CD14-positive monocyte (primary cell): ENCODE results near the gene CDKAL1. TPM values are rescaled to one million over a fixed set of nuclear protein-coding genes. Genes with fewer than 3 reads are reported as not detected.
A peak's percentile ranks its signal among the peaks of the same experiment; 100 is the strongest.

Experiments used
- DNase-seq, 3 donors: peaks; one replicate each; pipeline ENCODE4 v3.0.0-alpha.2; 2011 to 2022
- H2AFZ ChIP-seq: 2 replicates; pipeline ENCODE4 v1.6.0; 2012; ENCODE audit warnings: mild to moderate bottlenecking, low read depth, low read length, inconsistent platforms; ENCODE audit not compliant: insufficient read depth, poor library complexity, severe bottlenecking
- H3K27ac ChIP-seq, 2 donors: 1 replicate in 1 of 2; 2 replicates in 1 of 2; pipeline ENCODE4 v1.5.1; 2012 to 2013; ENCODE audit warnings: low read length in 2 of 2, control low read depth in 1 of 2, inconsistent platforms in 1 of 2, low read depth in 1 of 2, mild to moderate bottlenecking in 1 of 2
- H3K27me3 ChIP-seq, 2 donors: one replicate each; pipeline versions ENCODE4 v1.6.0 to v1.6.1; 2011 to 2013; ENCODE audit warnings: low read length in 2 of 2; ENCODE audit not compliant: control insufficient read depth in 2 of 2, insufficient read depth in 2 of 2
- H3K36me3 ChIP-seq, 2 donors: replicated peaks in 1 of 2; 1 replicate in 1 of 2; 2 replicates in 1 of 2; pipeline versions ENCODE4 v1.5.1 to v1.6.1; 2012 to 2013; ENCODE audit warnings: low read length in 2 of 2, control low read depth in 1 of 2, inconsistent platforms in 1 of 2, mild to moderate bottlenecking in 1 of 2; ENCODE audit not compliant: insufficient read depth in 2 of 2, control insufficient read depth in 1 of 2
- H3K4me1 ChIP-seq, 2 donors: 1 replicate in 1 of 2; 2 replicates in 1 of 2; pipeline versions ENCODE4 v1.5.1 to v1.6.1; 2012 to 2013; ENCODE audit warnings: low read length in 2 of 2, control low read depth in 1 of 2, inconsistent platforms in 1 of 2, mild to moderate bottlenecking in 1 of 2, moderate library complexity in 1 of 2; ENCODE audit not compliant: insufficient read depth in 2 of 2, control insufficient read depth in 1 of 2
- H3K4me2 ChIP-seq: replicated peaks from 2 replicates; pipeline ENCODE3; 2012; ENCODE audit warnings: low read length, moderate library complexity, mild to moderate bottlenecking; ENCODE audit not compliant: poor library complexity, severe bottlenecking; ENCODE audit errors: extremely low read depth
- H3K4me3 ChIP-seq, 3 experiments: fragments of 200-600 bp in 1 of 3; sonication (generic) in 1 of 3; replicated peaks in 1 of 3; 1 replicate in 2 of 3; 2 replicates in 1 of 3; pipeline ENCODE4 v1.5.1; 2011 to 2013; ENCODE audit warnings: low read length in 3 of 3, mild to moderate bottlenecking in 3 of 3, control low read depth in 2 of 3, low read depth in 2 of 3, inconsistent platforms in 1 of 3, moderate library complexity in 1 of 3
- H3K79me2 ChIP-seq: 2 replicates; pipeline ENCODE4 v1.6.0; 2012; ENCODE audit warnings: mild to moderate bottlenecking, control low read depth, inconsistent platforms, low read length, moderate library complexity; ENCODE audit not compliant: insufficient read depth
- H3K9ac ChIP-seq: 2 replicates; pipeline ENCODE4 v1.6.0; 2017; ENCODE audit warnings: low read length, mild to moderate bottlenecking; ENCODE audit not compliant: insufficient read depth, poor library complexity, severe bottlenecking
- H3K9me3 ChIP-seq, 2 donors: replicated peaks in 1 of 2; 1 replicate in 1 of 2; 2 replicates in 1 of 2; pipeline versions ENCODE4 v1.5.1 to v1.6.1; 2012 to 2013; ENCODE audit warnings: low read length in 2 of 2, control low read depth in 1 of 2; ENCODE audit not compliant: control insufficient read depth in 1 of 2, insufficient read depth in 1 of 2
- H4K20me1 ChIP-seq: 2 replicates; pipeline ENCODE4 v1.6.0; 2012; ENCODE audit warnings: mild to moderate bottlenecking, low read length, control low read depth, moderate library complexity; ENCODE audit not compliant: insufficient read depth
- H3K27ac Mint-ChIP-seq, 7 donors: one replicate each; pipeline ENCODE4 v1.8.0; 2020; ENCODE audit warnings: mild to moderate bottlenecking in 7 of 7, mixed read lengths in 7 of 7, moderate library complexity in 6 of 7, inconsistent platforms in 2 of 7
- H3K27me3 Mint-ChIP-seq, 3 donors: one replicate each; pipeline ENCODE4 v1.8.0; 2021 to 2022; ENCODE audit warnings: low read depth in 3 of 3, mild to moderate bottlenecking in 3 of 3, mixed read lengths in 3 of 3, moderate library complexity in 3 of 3, inconsistent platforms in 1 of 3
- H3K36me3 Mint-ChIP-seq, 2 donors: one replicate each; pipeline ENCODE4 v1.8.0; 2020; ENCODE audit warnings: mixed read lengths in 2 of 2, inconsistent platforms in 1 of 2, mild to moderate bottlenecking in 1 of 2
- H3K4me1 Mint-ChIP-seq: one replicate; pipeline ENCODE4 v1.8.0; 2020; ENCODE audit warnings: mild to moderate bottlenecking, mixed read lengths
- H3K4me3 Mint-ChIP-seq, 2 donors: one replicate each; pipeline ENCODE4 v1.8.0; 2020; ENCODE audit warnings: mild to moderate bottlenecking in 2 of 2, mixed read lengths in 2 of 2, moderate library complexity in 1 of 2
- H3K9me3 Mint-ChIP-seq, 7 donors: one replicate each; pipeline ENCODE4 v1.8.0; 2020 to 2022; ENCODE audit warnings: mixed read lengths in 7 of 7, mild to moderate bottlenecking in 6 of 7, moderate library complexity in 6 of 7, inconsistent platforms in 2 of 7
- CTCF ChIP-seq: fragments of 200-600 bp; IDR thresholded peaks from one replicate; pipeline ENCODE4 v1.8.0; 2022; ENCODE audit warnings: antibody characterized with exemption, mild to moderate bottlenecking
- WGBS: methylation state at CpG from one replicate; pipeline ENCODE4 v1.1.5; 2013; ENCODE audit warnings: missing lambda C conversion rate; ENCODE audit not compliant: insufficient coverage; 5-methylcytosine and 5-hydroxymethylcytosine counted together
- intact Hi-C, 2 donors: fragments of 100-400 bp; cut with micrococcal nuclease; formaldehyde crosslinking; loops; one replicate each; pipeline versions ENCODE4 v1.15.0 to v1.15.1; 2023
- polyA plus RNA-seq, 3 donors: library from polyadenylated mRNA; depleted of rRNA in 1 of 3; unstranded in 2 of 3; stranded (reverse) in 1 of 3; fragments of 300-500 nt in 2 of 3; fragments of >200 nt in 1 of 3; fragmentation: Illumina TruSeq in 2 of 3; gene quantifications; 1 replicate in 2 of 3; 2 replicates in 1 of 3; pipeline ENCODE4 v1.2.3, GENCODE V29; 2012 to 2021

Gene CDKAL1
- polyA plus RNA-seq, 3 donors: 3.2 to 12.4 (median 8.3) TPM

GRCh38 chr6:20655317-20655716 lies 121.1 kb downstream of the CDKAL1 start:
- no peak overlapping the region for H2AFZ ChIP-seq
- peaks cover 8% of the 10 kb centered on the region for H3K4me1 Mint-ChIP-seq

GRCh38 chr6:20657274-20657800 lies 123.1 kb downstream of the CDKAL1 start:
- peak overlapping the region in 1 of 7 donors; percentile 31 for H3K27ac Mint-ChIP-seq
- no peak for DNase-seq
- intact Hi-C loops: no loop called here

More at GRCh38 chr6:20655317-20655716, 121.1 kb downstream of the CDKAL1 start:
- 58% methylated on average over 2 of the region's 5 CpGs for WGBS
- Mint-ChIP-seq H3K27ac (no peak overlapping the region), H3K36me3 (peaks cover 19 to 30% of the 10 kb centered on the region in 2 donors), H3K9me3 (peaks cover 0 to 2% (median 0%) of the 10 kb centered on the region in 7 donors), H3K27me3 (no peaks in the 10 kb centered on the region), H3K4me3 (no peak overlapping the region)
- Histone ChIP-seq H3K9me3 (no peaks in the 10 kb centered on the region), H4K20me1 (no peaks in the 10 kb centered on the region), H3K4me3 (no peak overlapping the region), H3K27ac (no peak overlapping the region), H3K4me2 (no peak overlapping the region), H3K36me3 (no peaks in the 10 kb centered on the region), H3K79me2 (no peaks in the 10 kb centered on the region), H3K9ac (no peak overlapping the region), H3K27me3 (no peaks in the 10 kb centered on the region), H3K4me1 (no peaks in the 10 kb centered on the region)
- DNase-seq: no peak
- intact Hi-C loops: no loop called here
- TF ChIP-seq CTCF: no peak

More at GRCh38 chr6:20657274-20657800, 123.1 kb downstream of the CDKAL1 start:
- no peak overlapping the region for H3K4me3 Mint-ChIP-seq
- peaks cover 15 to 19% of the 10 kb centered on the region in 2 donors for H3K36me3 Mint-ChIP-seq
- TF ChIP-seq CTCF: no peak
- no peaks in the 10 kb centered on the region for H3K9me3 ChIP-seq
- H3K4me1 ChIP-seq: no peaks in the 10 kb centered on the region
- peaks cover 0 to 2% (median 0%) of the 10 kb centered on the region in 7 donors for H3K9me3 Mint-ChIP-seq
- no peaks in the 10 kb centered on the region for H3K36me3 ChIP-seq
- H3K27ac ChIP-seq: no peak overlapping the region
- no peaks in the 10 kb centered on the region for H4K20me1 ChIP-seq
- 100% methylated on average over 1 of the region's 2 CpGs for WGBS
- H3K4me1 Mint-ChIP-seq: peaks cover 8% of the 10 kb centered on the region
- no peak overlapping the region for H3K4me3 ChIP-seq
- no peaks in the 10 kb centered on the region for H3K79me2 ChIP-seq
- no peaks in the 10 kb centered on the region for H3K27me3 Mint-ChIP-seq
- no peak overlapping the region for H3K4me2 ChIP-seq
- H2AFZ ChIP-seq: no peak overlapping the region
- no peaks in the 10 kb centered on the region for H3K27me3 ChIP-seq
- no peak overlapping the region for H3K9ac ChIP-seq
